IMR-90 (cell line): ENCODE measurements around the gene YAF2. TPM values are rescaled to one million over a fixed set of nuclear protein-coding genes. Genes with fewer than 3 reads are reported as not detected.

ENCODE experiments used
- ATAC-seq: fragments of 200-7000 bp; cut with Tn5 transposase; 2 replicates; pipeline ENCODE4 v1.9.1; 2020; ENCODE audit warnings: low read depth, mild to moderate bottlenecking, moderate library complexity
- BruUV-seq: library from RNA; stranded (reverse); fragments of 400-500 nt; replicated peaks from 2 replicates; lab custom pipeline; 2021; lab: Mats Ljungman, UMichigan
- CTCF ChIA-PET: fragments of 300-600 bp; formaldehyde crosslinking; extraction: SDS; loops from one replicate; lab custom pipeline; 2021; ENCODE audit warnings: antibody characterized with exemption; lab: Yijun Ruan, JAX
- POLR2A ChIA-PET: fragments of 300-600 bp; sonication (Branson Sonifier 250); formaldehyde crosslinking; loops from one replicate; lab custom pipeline; 2022; ENCODE audit warnings: antibody characterized with exemption; ENCODE audit not compliant: unreplicated experiment; lab: Charles Lee
- DNase-seq: peaks from one replicate; pipeline ENCODE4 v3.0.0; 2013
- H2AFZ ChIP-seq: replicated peaks from 2 replicates; pipeline ENCODE3; 2013; ENCODE audit warnings: low read length, mild to moderate bottlenecking; ENCODE audit not compliant: poor library complexity
- H2AK5ac ChIP-seq: 2 replicates; pipeline ENCODE4 v1.6.1; 2013; ENCODE audit warnings: low read depth, low read length, inconsistent platforms
- H2AK9ac ChIP-seq: replicated peaks from 2 replicates; pipeline ENCODE3; 2013; ENCODE audit warnings: mild to moderate bottlenecking, low read depth, low read length, moderate library complexity; ENCODE audit not compliant: poor library complexity
- H2BK120ac ChIP-seq: 2 replicates; pipeline ENCODE4 v1.6.1; 2013; ENCODE audit warnings: low read depth, low read length, inconsistent platforms
- H2BK15ac ChIP-seq: 3 replicates; pipeline ENCODE4 v1.6.1; 2013; ENCODE audit warnings: low read depth, low read length, inconsistent platforms
- H2BK20ac ChIP-seq: 2 replicates; pipeline ENCODE4 v1.6.1; 2013; ENCODE audit warnings: low read depth, mild to moderate bottlenecking, inconsistent platforms, low read length, moderate library complexity
- H2BK5ac ChIP-seq: 2 replicates; pipeline ENCODE4 v1.6.1; 2013; ENCODE audit warnings: mild to moderate bottlenecking, low read depth, low read length, inconsistent platforms; ENCODE audit not compliant: poor library complexity, severe bottlenecking
- H3K14ac ChIP-seq: replicated peaks from 2 replicates; pipeline ENCODE4 v1.6.1; 2013; ENCODE audit warnings: low read depth, low read length, inconsistent platforms
- H3K18ac ChIP-seq: 2 replicates; pipeline ENCODE4 v1.6.1; 2013; ENCODE audit warnings: low read depth, low read length, control low read depth
- H3K23ac ChIP-seq: 2 replicates; pipeline ENCODE4 v1.6.1; 2013; ENCODE audit warnings: low read depth, low read length, inconsistent platforms
- H3K27ac ChIP-seq: 2 replicates; pipeline ENCODE4 v1.5.1; 2013; ENCODE audit warnings: mild to moderate bottlenecking, control low read depth, low read length; ENCODE audit not compliant: insufficient read depth
- H3K27me3 ChIP-seq: 2 replicates; pipeline ENCODE4 v1.6.1; 2013; ENCODE audit warnings: low read length; ENCODE audit not compliant: control insufficient read depth, insufficient read depth
- H3K36me3 ChIP-seq: 2 replicates; pipeline ENCODE4 v1.6.1; 2013; ENCODE audit warnings: low read length, mixed read lengths; ENCODE audit not compliant: control insufficient read depth, insufficient read depth
- H3K4ac ChIP-seq: 2 replicates; pipeline ENCODE4 v1.6.1; 2013; ENCODE audit warnings: low read depth, low read length, inconsistent platforms
- H3K4me1 ChIP-seq: 2 replicates; pipeline ENCODE4 v1.6.1; 2013; ENCODE audit warnings: low read length, mixed read lengths; ENCODE audit not compliant: control insufficient read depth, insufficient read depth
- H3K4me2 ChIP-seq: 2 replicates; pipeline ENCODE4 v1.6.1; 2013; ENCODE audit warnings: low read depth, mild to moderate bottlenecking, control low read depth, low read length, moderate library complexity
- H3K4me3 ChIP-seq: 2 replicates; pipeline ENCODE4 v1.5.1; 2013; ENCODE audit warnings: low read depth, mild to moderate bottlenecking, control low read depth, low read length, moderate library complexity; ENCODE audit not compliant: insufficient read depth
- H3K56ac ChIP-seq: 2 replicates; pipeline ENCODE4 v1.6.1; 2013; ENCODE audit warnings: low read length, inconsistent platforms; ENCODE audit not compliant: insufficient read depth; ENCODE audit errors: extremely low read depth
- H3K79me1 ChIP-seq, 2 experiments: 2 replicates each; pipeline ENCODE4 v1.6.1; 2013; ENCODE audit warnings: low read length in 2 of 2, inconsistent platforms in 1 of 2, low read depth in 1 of 2
- H3K9ac ChIP-seq: 2 replicates; pipeline ENCODE4 v1.6.1; 2013; ENCODE audit warnings: low read depth, low read length, control low read depth
- H3K9me1 ChIP-seq: 2 replicates; pipeline ENCODE4 v1.6.1; 2013; ENCODE audit warnings: low read length, inconsistent platforms; ENCODE audit not compliant: insufficient read depth
- H3K9me3 ChIP-seq: 2 replicates; pipeline ENCODE4 v1.6.1; 2013; ENCODE audit warnings: low read length; ENCODE audit not compliant: control insufficient read depth, insufficient read depth
- H4K20me1 ChIP-seq: 2 replicates; pipeline ENCODE4 v1.6.1; 2013; ENCODE audit warnings: low read length, inconsistent platforms; ENCODE audit not compliant: insufficient read depth
- H4K5ac ChIP-seq: 2 replicates; pipeline ENCODE4 v1.6.1; 2013; ENCODE audit warnings: mild to moderate bottlenecking, low read depth, low read length, control low read depth
- H4K8ac ChIP-seq, 2 experiments: 2 replicates each; pipeline ENCODE4 v1.6.1; 2013; ENCODE audit warnings: low read depth in 2 of 2, low read length in 2 of 2, control low read depth in 1 of 2, inconsistent platforms in 1 of 2
- H4K91ac ChIP-seq: 2 replicates; pipeline ENCODE4 v1.6.1; 2013; ENCODE audit warnings: low read depth, low read length, inconsistent platforms; ENCODE audit not compliant: insufficient read depth
- BHLHE40 ChIP-seq: fragments of 150-350 bp; IDR thresholded peaks from 2 replicates; pipeline ENCODE4 v1.6.1; 2016; ENCODE audit warnings: mild to moderate bottlenecking, low read depth, low read length
- CEBPB ChIP-seq: IDR thresholded peaks from 2 replicates; pipeline ENCODE4 v1.6.1; 2012; ENCODE audit warnings: low read depth, low read length, improper control_type of control experiment
- CHD1 ChIP-seq: IDR thresholded peaks from 2 replicates; pipeline ENCODE4 v1.6.1; 2012; ENCODE audit warnings: low read depth, low read length, improper control_type of control experiment
- CTCF ChIP-seq: conservative IDR thresholded peaks from 2 replicates; pipeline ENCODE4 v1.5.1; 2012; ENCODE audit warnings: mild to moderate bottlenecking, low read depth, low read length, improper control_type of control experiment
- ELK1 ChIP-seq: fragments of 150-350 bp; IDR thresholded peaks from 2 replicates; pipeline ENCODE4 v1.6.1; 2016; ENCODE audit warnings: low read depth, mild to moderate bottlenecking, low read length, moderate library complexity, borderline replicate concordance
- FOS ChIP-seq: fragments of 150-350 bp; IDR thresholded peaks from 2 replicates; pipeline ENCODE4 v1.6.1; 2016; ENCODE audit warnings: low read depth, low read length
- MAFK ChIP-seq: IDR thresholded peaks from 2 replicates; pipeline ENCODE4 v1.6.1; 2012; ENCODE audit warnings: low read depth, low read length, improper control_type of control experiment
- MXI1 ChIP-seq: IDR thresholded peaks from 2 replicates; pipeline ENCODE4 v1.6.1; 2012; ENCODE audit warnings: low read depth, mild to moderate bottlenecking, low read length, moderate library complexity, borderline replicate concordance
- NFE2L2 ChIP-seq: fragments of 150-350 bp; IDR thresholded peaks from 2 replicates; pipeline ENCODE4 v1.6.1; 2016; ENCODE audit warnings: low read depth, mild to moderate bottlenecking, low read length
- POLR2A ChIP-seq: IDR thresholded peaks from 2 replicates; pipeline ENCODE4 v1.6.1; 2012; ENCODE audit warnings: mild to moderate bottlenecking, low read depth, low read length
- RAD21 ChIP-seq: IDR thresholded peaks from 2 replicates; pipeline ENCODE4 v1.6.1; 2012; ENCODE audit warnings: low read length, improper control_type of control experiment
- RCOR1 ChIP-seq: IDR thresholded peaks from 2 replicates; pipeline ENCODE4 v1.6.1; 2012; ENCODE audit warnings: mild to moderate bottlenecking, low read length, improper control_type of control experiment; ENCODE audit not compliant: insufficient replicate concordance
- RFX5 ChIP-seq: IDR thresholded peaks from 2 replicates; pipeline ENCODE4 v1.8.0; 2012; ENCODE audit warnings: low read depth, mild to moderate bottlenecking, low read length, moderate library complexity
- SMC3 ChIP-seq: fragments of 150-350 bp; IDR thresholded peaks from 2 replicates; pipeline ENCODE4 v1.6.1; 2016; ENCODE audit warnings: low read depth, mild to moderate bottlenecking, antibody characterized with exemption, low read length, moderate library complexity
- USF2 ChIP-seq: fragments of 150-350 bp; IDR thresholded peaks from 2 replicates; pipeline ENCODE4 v1.6.1; 2017; ENCODE audit warnings: mild to moderate bottlenecking, antibody characterized with exemption, low read length, low read depth
- WGBS, 2 experiments: methylation state at CpG; one replicate each; pipeline versions ENCODE4 v1.1.5 to v1.1.7; 2013; ENCODE audit warnings: missing lambda C conversion rate in 2 of 2; ENCODE audit not compliant: insufficient read length in 1 of 2; ENCODE audit errors: extremely low coverage in 2 of 2; 5-methylcytosine and 5-hydroxymethylcytosine counted together
- dilution Hi-C: fragments of 300-500 bp; cut with HindIII; formaldehyde crosslinking; loops from one replicate; pipeline ENCODE4 v1.14.3; 2018; ENCODE audit warnings: low sequenced_read_pairs; ENCODE audit not compliant: unreplicated experiment
- in situ Hi-C: fragments of 300-500 bp; cut with MboI; formaldehyde crosslinking; loops from 3 replicates; pipeline ENCODE4 v1.14.3; 2019; ENCODE audit warnings: low sequenced_read_pairs, inconsistent platforms, mixed read lengths
- intact Hi-C: fragments of 100-400 bp; cut with micrococcal nuclease; formaldehyde crosslinking; loops from 2 replicates; pipeline ENCODE4 v1.10.0; 2022
- polyA plus RNA-seq, 3 experiments: library from polyadenylated mRNA; depleted of rRNA; stranded (reverse); fragments of >200 nt; gene quantifications; 2 replicates each; pipeline ENCODE4 v1.2.3, GENCODE V29; 2012; ENCODE audit warnings: low replicate concordance in 1 of 3
- total RNA-seq: library from RNA; depleted of rRNA; stranded (reverse); fragments of >200 nt; gene quantifications from 2 replicates; pipeline ENCODE4 v1.2.3, GENCODE V29; 2012

Gene YAF2
- total and polyA plus RNA-seq, 2 of the 4 experiments (the other 2 are of a cell fraction): 7.9 to 14.2 TPM

- Histone ChIP-seq H3K4me2 (peak overlapping the region; percentile 99), H3K9me1 (peaks cover 14% of the 10 kb centered on the region; the same call in 1 of the 2 replicates), H3K9ac (peak overlapping the region; percentile 83), H3K27me3 (no peaks in the 10 kb centered on the region), H3K4ac (no peak overlapping the region; the same call in none of the 2 replicates), H2AFZ (peak overlapping the region; percentile 93), H2BK20ac (no peak overlapping the region), H3K9me3 (no peaks in the 10 kb centered on the region), H3K23ac (peak overlapping the region; percentile 83), H3K4me1 (peaks cover 4% of the 10 kb centered on the region; the same call in 1 of the 2 replicates), H3K14ac (peak overlapping the region; percentile 41), H4K5ac (no peak overlapping the region), H2AK9ac (peak overlapping the region; percentile 80), H2BK120ac (no peak overlapping the region), H2AK5ac (no peak overlapping the region), H3K27ac (peak overlapping the region; percentile 74; the same call in 1 of the 2 replicates), H3K18ac (no peak overlapping the region), H2BK15ac (no peak overlapping the region), H4K20me1 (peaks cover 10% of the 10 kb centered on the region; the same call in 1 of the 2 replicates), H3K79me1 (peaks cover 5 to 33% of the 10 kb centered on the region in 2 experiments; a peak in 3 of 4 replicates), H4K8ac (peak overlapping the region in 1 of 2 experiments; percentile 0; a peak in 1 of 4 replicates), H3K36me3 (no peaks in the 10 kb centered on the region), H3K56ac (peak overlapping the region; percentile 67), H4K91ac (no peak overlapping the region), H3K4me3 (peak overlapping the region; percentile 94), H2BK5ac (peak overlapping the region; percentile 58)
- dilution Hi-C loops: no loop called here
- DNase-seq (no peak), ATAC-seq (no peak; the same call in 1 of the 2 replicates)
- POLR2A ChIA-PET: no interaction called here
- in situ Hi-C loops: no loop called here
- intact Hi-C loops: no loop called here
- BruUV-seq: no TSS peak
- WGBS, 2 experiments: 0% methylated on average over 5 of the region's 21 CpGs; no CpG with 5 or more reads in 1 of the 2 experiments
- TF ChIP-seq MXI1 (no peak), FOS (no peak), RFX5 (no peak), CEBPB (no peak), NFE2L2 (no peak), ELK1 (no peak), RCOR1 (no peak), BHLHE40 (no peak), SMC3 (no peak), RAD21 (no peak), CHD1 (no peak), POLR2A (no peak), MAFK (no peak), CTCF (no peak), USF2 (no peak)
- CTCF ChIA-PET: no interaction called here
These were observed 94.0 kb downstream of the YAF2 start for GRCh38 chr12:42144158-42144407.
